Activated T-cell treated with anti-CD3 and anti-CD28 coated beads for 1 hour (primary cell): ENCODE results near the gene PCARE.

ENCODE experiments used
- DNase-seq: peaks from one replicate; pipeline ENCODE4 v3.0.0-alpha.2; 2020; ENCODE audit warnings: low read depth

Gene PCARE

DNA sequence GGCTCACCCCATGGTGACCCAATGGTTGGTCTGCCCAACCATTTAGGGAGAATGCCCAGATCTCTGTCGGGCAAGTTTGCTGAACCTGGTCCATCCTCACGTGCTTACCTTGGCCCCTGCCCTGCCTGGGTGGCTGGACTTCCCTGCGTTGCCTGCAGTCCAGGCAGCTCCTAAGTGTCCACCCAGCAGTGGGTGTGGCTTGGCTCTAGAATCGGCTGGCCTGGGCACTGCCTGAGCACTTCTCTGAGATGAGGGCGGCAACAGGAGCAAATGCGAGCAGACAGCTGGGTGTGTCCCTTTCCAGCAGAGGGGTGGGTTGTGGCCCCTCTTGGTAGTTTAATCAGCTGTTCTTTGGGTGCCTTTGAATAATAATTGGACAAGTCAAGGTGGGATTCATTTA, 11.3 kb downstream of the PCARE start:
- no peak for DNase-seq

DNA sequence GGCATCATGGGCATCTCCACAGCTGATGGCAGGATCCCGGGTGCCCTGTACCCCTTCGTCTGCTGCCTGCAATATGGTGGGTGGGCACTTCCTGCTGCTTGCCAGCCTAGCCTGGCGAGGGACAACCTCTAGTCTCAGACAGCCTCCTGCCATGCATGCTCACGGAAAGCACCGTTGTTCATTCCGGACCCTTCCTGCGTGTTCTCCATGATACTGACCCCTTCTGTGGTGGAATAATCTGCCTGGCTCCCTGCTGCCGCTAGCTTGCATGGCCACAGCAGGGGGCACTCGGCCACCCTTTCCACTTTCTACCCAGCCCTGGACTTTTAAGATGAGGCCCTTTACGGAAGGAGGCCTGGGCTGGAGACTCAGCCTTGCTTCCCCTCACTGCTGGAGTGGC, 12.0 kb downstream of the PCARE start:
- DNase-seq = no peak

DNA sequence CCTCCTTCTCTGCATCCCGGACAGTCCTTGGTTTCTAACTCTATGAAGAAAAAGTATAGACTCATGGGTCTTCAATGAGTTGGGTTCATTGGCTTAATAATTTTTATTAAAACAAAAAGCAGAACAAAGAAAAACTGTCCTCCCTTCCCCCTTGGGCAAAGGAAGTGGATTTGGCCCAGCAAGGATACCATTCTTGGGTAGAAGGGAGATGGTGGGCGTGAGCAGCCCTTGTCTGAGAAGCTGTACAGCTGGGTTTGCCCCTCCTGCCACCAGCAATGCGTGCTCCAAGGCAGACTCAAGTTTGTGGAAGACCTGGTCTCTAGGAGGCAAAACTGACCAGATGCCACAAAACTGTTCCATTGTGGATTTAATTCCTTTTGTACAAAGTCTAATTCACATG, 12.7 kb downstream of the PCARE start:
- no peak for DNase-seq

DNA sequence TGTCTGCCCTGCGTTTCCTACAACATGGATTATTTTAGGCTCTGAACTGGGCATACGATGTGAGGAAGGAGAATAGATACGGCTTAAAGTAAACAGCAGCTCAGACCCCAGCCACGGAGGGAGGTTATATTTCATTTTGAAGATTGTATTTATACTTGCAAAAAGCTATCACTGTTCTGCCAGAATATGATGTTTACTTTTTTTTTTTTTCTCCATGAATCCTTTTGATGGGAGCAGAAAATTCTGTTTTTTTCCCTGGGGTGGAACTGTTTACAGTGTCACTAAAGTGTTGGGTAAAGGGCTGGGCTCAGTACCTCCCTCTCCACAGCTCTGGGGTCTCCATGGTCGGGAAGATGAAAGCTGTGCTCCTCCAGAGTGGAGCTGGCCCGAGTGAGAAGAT, 13.1 kb downstream of the PCARE start:
- no peak for DNase-seq

DNA sequence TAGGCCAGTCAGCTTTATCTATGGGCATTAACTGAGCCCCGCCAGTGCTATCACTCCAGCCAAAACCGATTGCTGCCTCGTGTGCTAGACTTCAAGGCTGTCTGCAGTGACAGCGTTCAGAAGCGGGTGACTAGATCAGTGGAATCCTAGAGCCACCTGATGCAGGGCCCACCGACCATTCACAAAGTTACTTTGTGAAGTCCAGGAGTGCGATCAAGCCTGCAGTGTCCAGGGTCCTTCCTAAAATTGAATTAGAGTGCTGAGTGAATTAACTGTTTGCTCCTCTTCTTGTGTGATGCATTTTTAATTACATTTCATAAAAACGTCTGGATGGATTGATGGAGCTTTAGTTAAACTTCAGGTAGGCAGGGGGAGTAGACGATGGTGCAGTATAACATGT, 13.9 kb downstream of the PCARE start:
- DNase-seq = no peak

DNA sequence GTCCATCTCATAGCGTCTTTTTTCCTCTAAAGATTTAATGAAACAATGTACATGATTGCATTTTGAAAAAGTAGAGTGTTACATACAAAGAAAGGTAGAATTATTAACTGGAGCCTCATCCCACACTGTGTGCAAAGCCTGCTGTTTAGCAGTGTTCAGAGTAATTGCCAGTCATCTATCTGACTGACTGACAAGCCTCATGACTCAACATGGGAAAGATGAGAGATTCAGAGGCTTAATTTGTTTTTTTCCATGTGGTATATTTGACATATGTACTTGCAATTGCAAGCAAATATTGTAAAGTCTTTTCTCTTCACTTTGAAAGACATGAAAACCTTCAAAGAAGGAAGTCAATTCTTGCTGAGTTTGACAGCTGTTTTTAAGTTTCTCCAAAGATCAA, 14.7 kb downstream of the PCARE start:
- DNase-seq = no peak

DNA sequence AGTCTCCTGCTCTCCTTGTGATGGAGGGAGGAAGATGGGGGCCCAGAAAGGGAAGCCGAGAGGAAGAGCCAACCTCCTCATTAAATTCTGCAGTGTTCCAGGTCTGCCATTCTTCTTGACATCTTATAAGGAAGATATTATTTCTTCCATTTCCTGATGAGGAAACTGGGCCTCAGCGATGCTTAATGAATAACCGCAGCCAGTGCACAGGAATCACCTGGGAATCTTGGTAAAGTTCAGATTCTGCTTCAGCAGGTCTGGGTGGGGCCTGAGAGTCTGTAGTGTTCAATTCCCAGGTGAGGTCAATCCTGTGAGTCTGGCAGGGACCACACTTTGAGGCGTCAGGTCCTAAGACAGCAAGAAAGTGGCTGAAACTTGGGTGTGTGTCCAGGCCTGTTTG, 17.3 kb downstream of the PCARE start:
- no peak for DNase-seq

DNA sequence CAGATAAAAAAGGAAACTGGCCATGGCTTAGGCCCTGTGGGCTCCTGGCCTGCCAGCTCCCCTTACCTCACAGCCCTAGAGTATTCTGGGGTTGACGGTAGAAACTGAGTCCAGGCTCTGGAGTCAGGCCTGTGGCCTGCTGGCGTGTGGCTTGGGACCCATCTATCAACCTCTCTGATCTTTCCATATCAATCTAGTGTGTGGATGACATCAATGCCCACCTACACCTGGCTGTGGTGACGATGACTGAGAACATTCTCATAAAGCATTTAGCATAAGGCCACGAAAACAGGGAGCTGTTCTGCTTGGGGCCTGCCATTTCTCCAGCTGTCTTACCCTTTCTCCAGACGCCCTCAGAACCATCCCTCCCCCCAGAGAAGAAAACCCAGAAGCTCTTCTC, 17.9 kb downstream of the PCARE start:
- no peak for DNase-seq

DNA sequence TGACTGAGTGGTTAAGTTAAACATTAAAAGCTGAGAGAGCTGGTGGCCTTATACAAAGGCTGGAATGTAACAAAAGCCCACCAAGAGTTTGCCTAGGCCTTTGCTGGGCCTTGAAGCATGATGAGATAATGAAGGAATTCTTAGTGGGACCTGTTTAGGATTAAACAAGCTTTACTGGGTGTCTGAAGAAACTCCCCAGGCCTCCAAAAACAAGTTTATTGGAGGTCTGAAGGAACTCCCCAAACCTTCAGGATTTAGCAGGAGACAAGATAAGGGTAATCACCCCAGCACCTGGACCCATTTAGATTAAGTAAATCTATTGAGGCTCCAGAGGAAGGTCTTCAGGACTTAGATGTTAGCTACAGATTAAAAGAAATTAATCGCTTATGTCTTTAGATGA, 18.7 kb downstream of the PCARE start:
- DNase-seq = no peak

DNA sequence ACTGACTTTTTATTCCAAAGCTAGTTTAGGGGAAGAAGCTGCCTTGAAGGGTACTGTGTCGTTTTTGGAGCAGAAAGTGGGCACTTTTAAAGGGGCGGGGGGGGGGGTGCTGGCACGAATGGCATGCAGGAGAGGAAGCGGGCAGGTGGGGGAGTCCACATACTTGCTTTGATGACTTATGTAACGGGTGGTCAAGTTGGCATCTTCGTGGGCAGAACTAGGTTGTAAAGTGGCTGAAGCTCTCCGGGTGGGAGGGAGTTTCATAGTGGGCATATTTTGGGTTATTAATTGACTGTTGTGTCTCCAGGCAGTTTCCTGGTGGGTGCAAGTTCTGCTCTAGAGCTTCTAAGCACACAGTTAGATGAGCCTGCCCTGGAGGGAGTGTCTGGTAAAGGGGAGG, 19.9 kb downstream of the PCARE start:
- DNase-seq = no peak

DNA sequence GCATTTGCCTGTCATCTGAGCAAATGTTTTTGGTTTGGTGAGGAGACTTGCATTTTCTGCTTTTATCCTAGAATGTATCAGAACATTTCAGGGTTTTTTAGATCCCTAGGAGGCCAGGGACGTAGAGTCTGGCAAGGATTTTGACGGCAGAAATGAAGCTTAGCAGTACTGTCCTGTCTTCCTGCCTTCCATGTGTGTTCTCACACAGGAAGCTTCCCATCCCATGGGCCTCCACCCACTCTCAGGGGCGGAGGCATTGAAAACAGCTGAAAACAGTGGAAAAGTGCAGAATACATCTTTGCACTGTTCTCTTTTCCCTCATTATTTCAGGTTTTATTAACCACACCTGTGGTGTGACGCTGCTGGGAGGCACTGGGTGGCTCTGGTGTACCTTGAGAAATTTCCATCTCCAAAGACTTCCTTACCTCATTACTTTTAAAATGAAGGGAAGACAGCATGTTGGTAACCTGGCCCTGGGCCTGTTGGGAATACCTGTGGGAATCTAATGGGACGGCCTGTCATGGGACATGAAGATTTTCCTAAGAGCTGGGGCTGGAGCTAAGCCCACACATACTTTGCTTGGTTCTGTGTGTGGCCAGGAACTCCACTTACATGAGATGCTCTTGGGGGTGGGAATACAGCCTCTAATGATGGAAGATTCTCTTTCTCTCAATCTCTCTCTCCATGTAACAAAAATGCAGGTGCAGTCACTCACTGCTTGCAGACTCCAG, 20.5 kb downstream of the PCARE start:
- no peak for DNase-seq

DNA sequence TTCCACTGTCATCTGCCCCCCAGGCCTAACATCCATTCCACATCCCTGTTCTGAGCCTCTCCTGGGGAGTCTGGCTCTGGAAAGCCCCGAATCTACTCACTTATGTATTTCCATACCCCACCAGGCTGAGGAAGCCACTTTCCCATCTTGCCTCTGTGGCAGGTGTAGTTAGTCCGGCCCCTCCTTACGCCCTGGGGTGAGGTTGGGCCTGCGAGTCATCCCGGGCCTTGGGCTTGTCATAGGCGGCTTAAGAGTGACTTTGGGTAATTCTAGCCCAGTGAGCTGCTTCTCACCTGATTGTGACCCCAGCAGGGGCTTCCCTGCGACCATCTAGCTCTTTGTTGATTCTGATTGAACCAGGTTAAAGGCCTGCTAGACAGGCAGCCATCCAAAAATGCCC, 21.1 kb downstream of the PCARE start:
- DNase-seq = no peak

DNA sequence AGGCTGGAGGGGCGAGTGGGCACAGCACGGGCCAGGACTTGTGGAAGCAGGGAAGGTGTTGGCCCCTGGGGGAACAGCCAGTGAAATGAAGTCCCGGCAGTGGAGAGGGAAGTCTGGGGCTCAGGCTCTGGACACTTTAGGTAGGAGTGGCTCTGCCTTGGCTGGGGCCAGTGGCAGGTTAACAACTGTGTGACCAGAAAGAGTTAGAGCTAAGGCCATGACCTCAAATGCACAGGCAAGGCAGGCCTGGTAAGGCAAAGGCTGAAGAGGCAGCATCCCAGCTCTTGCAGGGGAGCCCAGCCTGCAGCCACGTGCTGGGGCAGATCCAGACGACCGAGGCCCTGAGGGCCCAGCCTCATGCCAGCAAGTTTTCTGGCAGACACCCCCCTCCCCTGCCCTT, 21.5 kb downstream of the PCARE start:
- no peak for DNase-seq

DNA sequence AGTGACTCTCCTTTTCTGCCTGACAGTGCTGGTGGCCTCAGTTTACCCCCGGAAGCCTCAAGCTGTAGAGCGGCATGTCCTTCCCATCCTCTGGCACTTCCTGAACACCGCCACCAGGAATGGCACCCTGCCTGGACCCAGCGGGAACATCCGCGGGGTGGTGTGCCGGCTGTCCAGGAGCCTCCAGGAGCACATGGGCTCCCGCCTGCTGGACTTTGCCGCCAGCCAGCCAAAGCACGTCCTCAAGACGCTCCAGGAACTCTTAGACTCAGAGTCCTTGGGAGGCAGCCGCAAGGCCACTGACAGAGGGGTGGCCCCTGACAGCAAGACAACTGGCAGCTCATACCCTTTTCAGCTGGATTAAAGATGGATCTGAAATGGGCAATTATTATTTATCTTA, 22.6 kb downstream of the PCARE start:
- no peak for DNase-seq

DNA sequence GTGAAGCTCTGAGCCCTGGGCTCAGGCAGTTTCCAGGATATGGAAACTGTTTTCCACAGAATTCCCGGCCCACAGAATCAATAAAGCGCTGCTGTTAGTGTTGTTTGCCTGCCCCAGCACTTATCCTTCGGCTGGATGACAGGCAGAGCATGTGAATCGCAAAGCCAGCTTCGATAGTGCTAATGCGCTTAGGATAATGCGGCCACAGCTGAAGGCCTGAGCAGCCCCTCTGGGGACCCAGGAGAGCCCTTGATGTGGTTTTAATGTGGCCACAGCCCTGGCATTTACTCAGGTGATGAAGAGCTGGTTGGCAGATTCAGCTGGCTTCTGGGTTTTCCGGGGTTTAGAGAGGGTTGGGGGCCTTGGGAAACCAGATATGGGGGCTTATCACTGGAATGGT, 23.7 kb downstream of the PCARE start:
- DNase-seq = no peak

DNA sequence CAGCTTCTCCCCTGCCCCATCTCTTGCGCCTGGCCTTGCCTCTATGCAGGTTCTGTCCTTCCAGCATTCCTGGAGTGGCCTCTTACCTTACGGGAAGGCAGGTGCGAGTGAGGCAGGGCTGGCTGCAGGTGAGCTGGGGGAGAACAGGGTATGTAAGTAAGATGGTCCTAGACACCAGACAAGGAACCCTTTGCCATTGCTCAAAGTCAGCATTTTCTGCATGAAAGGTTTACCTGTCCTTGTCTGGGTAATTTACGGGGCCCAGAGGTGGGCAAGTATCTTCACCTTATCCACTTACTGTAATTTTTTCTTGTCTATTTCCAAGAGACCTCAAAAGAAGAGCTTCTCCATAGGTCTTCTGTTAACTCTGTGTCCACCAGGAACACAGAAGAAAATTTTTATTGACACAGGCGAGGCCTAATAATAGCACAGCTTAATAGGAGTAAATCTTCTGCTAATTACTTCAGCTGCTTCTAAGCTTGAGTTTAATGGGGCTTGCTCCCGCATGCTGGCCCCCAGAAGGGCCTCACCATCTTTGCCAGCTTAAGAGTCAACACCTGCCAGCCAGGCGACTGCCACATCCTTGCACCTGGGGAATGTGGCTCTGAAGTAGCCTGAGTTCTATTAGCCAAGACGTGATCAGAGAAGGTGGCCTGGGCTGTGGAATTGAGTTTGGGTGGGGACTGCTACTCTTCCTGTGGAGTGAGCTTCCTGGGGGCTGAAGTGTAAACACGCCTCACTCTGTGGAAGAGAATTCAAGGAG, 27.1 kb downstream of the PCARE start:
- DNase-seq = no peak

DNA sequence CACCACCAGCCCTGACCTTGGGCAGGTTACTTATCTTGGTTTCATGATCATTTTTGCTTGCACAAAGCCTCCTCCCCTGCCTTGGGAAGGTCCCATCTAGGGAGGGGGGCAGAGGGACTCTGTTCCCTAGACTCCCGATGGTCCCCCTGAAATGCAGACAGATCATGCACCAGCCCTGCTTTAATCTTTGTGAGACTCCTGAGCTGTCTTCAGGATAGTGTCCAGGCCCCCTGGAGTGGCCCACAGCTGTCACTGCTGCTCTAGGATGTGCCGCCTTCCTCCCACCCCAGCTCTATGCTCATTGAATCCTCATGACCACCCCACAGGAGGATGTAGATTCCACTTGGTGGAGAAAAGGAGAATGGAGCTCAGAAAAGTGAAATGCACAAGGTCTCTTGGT, 28.0 kb downstream of the PCARE start:
- DNase-seq = no peak

DNA sequence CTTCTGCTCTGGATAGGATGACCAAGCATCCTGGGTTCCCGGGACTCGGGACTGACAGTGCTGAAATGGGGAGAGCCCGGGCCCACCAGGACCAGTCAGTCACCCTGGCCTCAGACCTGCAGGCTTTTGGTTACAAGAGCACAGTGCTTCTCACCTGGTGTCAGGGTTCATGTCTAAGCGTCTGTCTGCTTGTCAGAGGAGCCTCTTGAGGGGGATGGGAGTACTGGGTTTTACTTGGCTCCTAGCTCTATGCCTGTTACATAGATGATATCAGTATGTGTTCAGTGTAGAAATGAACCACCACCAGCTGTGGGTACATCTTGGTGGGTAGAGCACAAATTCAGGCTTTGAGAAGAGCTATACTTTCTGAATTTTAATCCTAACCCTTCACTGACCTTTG, 29.9 kb downstream of the PCARE start:
- no peak for DNase-seq

DNA sequence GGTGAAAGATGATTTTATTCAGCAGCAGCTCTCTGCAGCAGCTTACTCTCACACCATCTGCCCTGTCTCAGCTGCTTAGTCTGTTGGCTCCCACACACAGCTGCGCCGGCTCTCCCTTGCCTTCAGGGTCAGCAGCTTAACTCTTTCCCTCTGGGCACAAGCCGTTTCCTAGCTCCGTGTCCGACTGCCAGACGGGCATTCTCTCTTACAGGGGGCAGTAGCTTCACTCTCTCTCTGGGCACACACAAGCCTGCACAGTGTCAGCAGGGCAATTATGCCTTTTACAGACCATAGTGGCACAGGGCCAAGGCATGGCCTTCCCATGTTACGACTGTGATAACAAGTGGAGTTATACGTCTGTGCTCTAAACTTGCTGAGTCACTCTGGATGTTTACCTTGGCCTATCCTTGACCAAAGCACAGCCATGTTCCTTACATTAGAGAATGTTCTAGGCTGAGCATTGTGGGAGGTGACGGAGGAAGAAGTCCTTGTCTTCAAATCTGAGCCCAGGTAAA, 31.7 kb downstream of the PCARE start:
- no peak for DNase-seq

DNA sequence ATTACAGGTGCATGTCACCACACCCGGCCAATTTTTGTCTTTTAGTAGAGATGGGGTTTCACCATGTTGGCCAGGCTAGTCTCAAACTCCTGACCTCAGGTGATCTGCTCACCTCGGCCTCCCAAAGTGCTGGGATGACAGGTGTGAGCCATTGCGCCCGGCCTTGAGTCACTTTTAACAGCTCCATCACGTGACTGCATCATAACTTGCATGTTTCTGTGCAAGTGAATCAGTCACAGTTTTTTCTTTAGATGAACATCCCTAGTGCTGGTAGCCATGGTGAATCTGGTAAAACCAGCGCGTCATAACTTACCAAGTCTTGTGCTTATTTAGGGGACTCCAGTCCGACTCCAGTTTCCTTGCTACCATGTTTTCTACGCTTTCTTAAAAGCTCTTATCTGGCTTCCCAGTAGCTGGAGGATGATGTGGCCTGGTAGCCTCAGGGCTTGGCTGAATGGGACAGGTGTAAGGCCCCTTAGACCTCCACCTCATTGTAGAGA, 33.1 kb downstream of the PCARE start:
- no peak for DNase-seq

DNA sequence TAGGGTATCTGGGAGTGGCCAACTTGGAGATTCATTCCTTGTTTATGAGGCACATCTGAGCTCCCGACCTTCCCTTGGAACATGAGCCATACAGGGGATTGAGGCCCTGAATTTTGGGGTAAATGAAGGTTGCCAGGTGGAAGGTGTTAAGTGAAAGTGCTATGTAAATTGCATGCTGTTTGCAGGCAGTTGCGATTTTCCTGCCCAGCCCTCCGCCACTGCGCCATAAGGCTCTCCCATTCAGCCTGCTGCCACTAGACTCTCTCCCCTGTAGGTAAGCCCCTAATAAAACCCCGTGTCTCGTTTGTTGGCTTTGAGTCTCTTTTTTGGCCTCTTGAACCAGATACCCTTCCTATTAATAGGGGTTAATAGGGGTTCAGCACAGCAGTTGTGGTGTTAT, 33.8 kb downstream of the PCARE start:
- no peak for DNase-seq

DNA sequence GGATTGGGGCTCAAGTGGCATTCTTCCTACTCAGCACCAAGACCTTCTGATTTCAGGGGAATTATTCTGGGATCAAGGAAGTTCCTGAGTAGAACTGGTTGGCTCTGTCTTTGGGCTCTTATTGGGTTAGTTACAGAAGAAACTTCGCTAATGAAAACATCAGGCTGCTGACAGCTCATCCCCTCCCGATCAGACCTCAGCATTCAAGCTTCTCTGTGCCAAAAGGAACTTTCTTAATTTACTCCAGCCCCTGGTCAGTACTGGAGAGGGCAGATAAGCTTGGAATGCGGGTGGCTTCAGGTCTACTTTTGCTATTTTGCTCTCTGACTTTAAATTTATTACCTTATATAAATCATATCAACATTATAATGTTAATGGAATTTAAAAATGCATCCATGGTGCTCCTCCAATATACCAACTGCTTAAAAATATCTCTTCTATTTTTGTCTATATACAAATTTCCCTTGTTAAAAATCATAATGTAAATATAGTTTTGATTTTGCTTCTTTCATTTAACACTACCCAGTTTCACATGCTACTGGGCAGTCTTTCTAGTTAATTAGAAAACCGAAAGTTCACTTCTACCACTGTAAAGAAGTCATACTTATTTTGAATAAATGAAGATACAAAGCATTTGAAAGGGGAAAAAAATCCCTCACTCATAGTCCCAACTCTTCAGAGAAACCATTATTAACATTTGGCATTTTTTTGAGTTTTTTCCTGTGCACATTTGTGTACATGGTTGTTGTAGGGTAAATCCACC, 34.4 kb downstream of the PCARE start:
- DNase-seq = no peak
